ENCODE measurements around the gene MRPL23.

DNA sequence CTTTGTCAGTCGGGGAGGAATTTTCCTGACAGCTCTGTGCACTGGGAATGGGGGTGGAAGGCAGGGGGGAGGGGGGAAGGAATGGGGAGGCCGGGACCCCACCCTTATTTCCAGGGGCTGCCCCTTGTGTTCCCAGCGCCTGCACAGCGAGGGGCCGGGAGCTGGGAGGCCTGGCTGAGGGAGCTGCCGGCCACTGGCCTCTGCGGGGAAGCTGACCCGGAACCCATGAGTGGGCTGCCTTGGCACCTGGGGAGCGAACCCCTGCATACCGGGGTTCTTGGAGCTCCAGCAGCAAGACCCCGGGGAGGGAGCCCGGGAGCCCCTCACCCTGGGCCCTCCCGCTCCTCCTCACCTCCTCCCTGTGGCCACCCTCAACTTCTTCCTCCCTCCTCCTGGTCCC is 47.0 kb downstream of the MRPL23 start:
- TF ChIP-seq, protein P1, sequence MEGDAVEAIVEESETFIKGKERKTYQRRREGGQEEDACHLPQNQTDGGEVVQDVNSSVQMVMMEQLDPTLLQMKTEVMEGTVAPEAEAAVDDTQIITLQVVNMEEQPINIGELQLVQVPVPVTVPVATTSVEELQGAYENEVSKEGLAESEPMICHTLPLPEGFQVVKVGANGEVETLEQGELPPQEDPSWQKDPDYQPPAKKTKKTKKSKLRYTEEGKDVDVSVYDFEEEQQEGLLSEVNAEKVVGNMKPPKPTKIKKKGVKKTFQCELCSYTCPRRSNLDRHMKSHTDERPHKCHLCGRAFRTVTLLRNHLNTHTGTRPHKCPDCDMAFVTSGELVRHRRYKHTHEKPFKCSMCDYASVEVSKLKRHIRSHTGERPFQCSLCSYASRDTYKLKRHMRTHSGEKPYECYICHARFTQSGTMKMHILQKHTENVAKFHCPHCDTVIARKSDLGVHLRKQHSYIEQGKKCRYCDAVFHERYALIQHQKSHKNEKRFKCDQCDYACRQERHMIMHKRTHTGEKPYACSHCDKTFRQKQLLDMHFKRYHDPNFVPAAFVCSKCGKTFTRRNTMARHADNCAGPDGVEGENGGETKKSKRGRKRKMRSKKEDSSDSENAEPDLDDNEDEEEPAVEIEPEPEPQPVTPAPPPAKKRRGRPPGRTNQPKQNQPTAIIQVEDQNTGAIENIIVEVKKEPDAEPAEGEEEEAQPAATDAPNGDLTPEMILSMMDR (IDR thresholded peaks at IDR 0.05 in 2 of 3, conservative IDR thresholded peaks at IDR 0.05 in 1 of 3; ENCODE audit: borderline replicate concordance in 1 of 3, insufficient read depth in 1 of 3, low read depth in 2 of 3, low read length in 2 of 3), result no peak
- no peak for TF ChIP-seq POLR2A (IDR thresholded peaks at IDR 0.05; ENCODE audit: borderline replicate concordance, extremely low read depth, insufficient read depth, insufficient read length)
- TF ChIP-seq EZH2phosphoT487 (IDR thresholded peaks at IDR 0.05; ENCODE audit: borderline replicate concordance), result no peak
- no peak for TF ChIP-seq RAD21 (IDR thresholded peaks at IDR 0.05; ENCODE audit: low read depth)
- TF ChIP-seq EGR1 (IDR thresholded peaks at IDR 0.05; ENCODE audit: low read depth), result no peak

All from HCT116 (cell line).